WTC11 (cell line): ENCODE measurements around the gene TMA7. TPM values are rescaled to one million over a fixed set of nuclear protein-coding genes. Genes with fewer than 3 reads are reported as not detected.
"Not testable (repeated sequence)": the region's sequence is repeated elsewhere in the genome, so short reads cannot be mapped to it uniquely, and the experiment has no call there.

Experiments used
- ATAC-seq: fragments of 200-7000 bp; cut with Tn5 transposase; 2 replicates; pipeline ENCODE4 v1.10.0; 2021; ENCODE audit warnings: mild to moderate bottlenecking, moderate library complexity
- CTCF ChIA-PET: fragments of 300-600 bp; sonication (Branson Sonifier 250); formaldehyde crosslinking; loops from one replicate; lab custom pipeline; 2021; ENCODE audit warnings: antibody characterized with exemption; lab: Charles Lee
- POLR2A ChIA-PET: fragments of 350-600 bp; sonication (Branson Sonifier 250); formaldehyde crosslinking; loops from one replicate; lab custom pipeline; 2021; ENCODE audit warnings: antibody characterized with exemption; lab: Charles Lee
- DNase-seq: peaks from one replicate; pipeline ENCODE4 v3.0.0; 2021; ENCODE audit warnings: low spot score
- H3K27ac Mint-ChIP-seq: 2 replicates; pipeline ENCODE4 v1.8.0; 2021; ENCODE audit warnings: mixed read lengths
- H3K27me3 Mint-ChIP-seq: 2 replicates; pipeline ENCODE4 v1.8.0; 2021; ENCODE audit warnings: low read depth, mild to moderate bottlenecking, moderate library complexity, mixed read lengths
- H3K36me3 Mint-ChIP-seq: 2 replicates; pipeline ENCODE4 v1.8.0; 2021; ENCODE audit warnings: mixed read lengths
- H3K4me1 Mint-ChIP-seq: 2 replicates; pipeline ENCODE4 v1.8.0; 2022; ENCODE audit warnings: mixed read lengths
- H3K4me3 Mint-ChIP-seq: 2 replicates; pipeline ENCODE4 v1.8.0; 2021; ENCODE audit warnings: mild to moderate bottlenecking, moderate library complexity, mixed read lengths
- H3K9me3 Mint-ChIP-seq: 2 replicates; pipeline ENCODE4 v1.8.0; 2021; ENCODE audit warnings: mixed read lengths
- ATF3 ChIP-seq: sonication (generic); formaldehyde crosslinking; conservative IDR thresholded peaks from 2 replicates; pipeline ENCODE4 v1.8.1; 2022; ENCODE audit warnings: mild to moderate bottlenecking, missing genetic modification reagents
- CREB1 ChIP-seq: sonication (generic); formaldehyde crosslinking; IDR thresholded peaks from 2 replicates; pipeline ENCODE4 v1.8.0; 2023; ENCODE audit warnings: mild to moderate bottlenecking, missing genetic modification reagents
- E2F4 ChIP-seq: sonication (generic); formaldehyde crosslinking; IDR thresholded peaks from 2 replicates; pipeline ENCODE4 v1.8.1; 2022; ENCODE audit warnings: low read depth, mild to moderate bottlenecking, moderate library complexity, missing genetic modification reagents, borderline replicate concordance
- FOXP1 ChIP-seq: sonication (generic); formaldehyde crosslinking; IDR thresholded peaks from 2 replicates; pipeline ENCODE4 v1.8.0; 2022; ENCODE audit warnings: missing genetic modification reagents, mild to moderate bottlenecking, moderate library complexity, borderline replicate concordance
- GRHL2 ChIP-seq: fragments of 250-450 bp; sonication (Bioruptor Pico); IDR thresholded peaks from 2 replicates; pipeline ENCODE4 v1.8.0; 2022; ENCODE audit warnings: mild to moderate bottlenecking, moderate library complexity; ENCODE audit not compliant: insufficient replicate concordance, severe bottlenecking
- HMGXB4 ChIP-seq: sonication (generic); formaldehyde crosslinking; IDR thresholded peaks from 2 replicates; pipeline ENCODE4 v1.8.1; 2023; ENCODE audit warnings: mild to moderate bottlenecking, moderate library complexity, missing genetic modification reagents
- JAZF1 ChIP-seq: fragments of 250-450 bp; sonication (Bioruptor Pico); IDR thresholded peaks from 2 replicates; pipeline ENCODE4 v1.9.0; 2021; ENCODE audit warnings: moderate library complexity, mild to moderate bottlenecking, inconsistent platforms
- MXD4 ChIP-seq: fragments of 250-450 bp; sonication (Bioruptor Pico); IDR thresholded peaks from 2 replicates; pipeline ENCODE4 v1.8.0; 2021; ENCODE audit warnings: mild to moderate bottlenecking, moderate library complexity, borderline replicate concordance
- NFATC4 ChIP-seq: fragments of 250-450 bp; sonication (Bioruptor Pico); IDR thresholded peaks from 2 replicates; pipeline ENCODE4 v1.9.0; 2021; ENCODE audit warnings: mild to moderate bottlenecking
- SOX15 ChIP-seq: fragments of 250-450 bp; sonication (Bioruptor Pico); IDR thresholded peaks from 2 replicates; pipeline ENCODE4 v1.9.0; 2021; ENCODE audit warnings: mild to moderate bottlenecking
- TCF7 ChIP-seq: sonication (generic); formaldehyde crosslinking; IDR thresholded peaks from 2 replicates; pipeline ENCODE4 v1.8.0; 2022; ENCODE audit warnings: mild to moderate bottlenecking, low read depth, missing genetic modification reagents, moderate library complexity
- TEAD1 ChIP-seq: sonication (generic); formaldehyde crosslinking; IDR thresholded peaks from 2 replicates; pipeline ENCODE4 v1.8.0; 2022; ENCODE audit warnings: mild to moderate bottlenecking, missing genetic modification reagents
- TEAD4 ChIP-seq: sonication (generic); formaldehyde crosslinking; IDR thresholded peaks from 2 replicates; pipeline ENCODE4 v1.8.0; 2022; ENCODE audit warnings: mild to moderate bottlenecking, missing genetic modification reagents
- TP53 ChIP-seq: sonication (generic); formaldehyde crosslinking; IDR thresholded peaks from 2 replicates; pipeline ENCODE4 v1.8.1; 2023; ENCODE audit warnings: mild to moderate bottlenecking, missing genetic modification reagents
- ZBTB21 ChIP-seq: sonication (generic); formaldehyde crosslinking; IDR thresholded peaks from 2 replicates; pipeline ENCODE4 v1.8.1; 2023; ENCODE audit warnings: mild to moderate bottlenecking, missing genetic modification reagents, borderline replicate concordance
- ZNF121 ChIP-seq: sonication (generic); formaldehyde crosslinking; IDR thresholded peaks from 2 replicates; pipeline ENCODE4 v1.8.0; 2023; ENCODE audit warnings: missing genetic modification reagents
- ZNF138 ChIP-seq: sonication (generic); formaldehyde crosslinking; conservative IDR thresholded peaks from 2 replicates; pipeline ENCODE4 v1.8.1; 2022; ENCODE audit warnings: mild to moderate bottlenecking, moderate library complexity, missing genetic modification reagents
- ZNF219 ChIP-seq: sonication (generic); formaldehyde crosslinking; IDR thresholded peaks from 2 replicates; pipeline ENCODE4 v1.8.0; 2023; ENCODE audit warnings: missing genetic modification reagents, mild to moderate bottlenecking, borderline replicate concordance
- ZNF232 ChIP-seq: sonication (generic); formaldehyde crosslinking; IDR thresholded peaks from 2 replicates; pipeline ENCODE4 v1.8.0; 2022; ENCODE audit warnings: mild to moderate bottlenecking, missing genetic modification reagents
- ZNF512 ChIP-seq: sonication (generic); formaldehyde crosslinking; IDR thresholded peaks from 2 replicates; pipeline ENCODE4 v1.8.1; 2022; ENCODE audit warnings: missing genetic modification reagents, borderline replicate concordance
- total RNA-seq: library from RNA; stranded (reverse); gene quantifications from 3 replicates; pipeline ENCODE4 v1.2.3, GENCODE V29; 2021

Gene TMA7
- total RNA-seq, 1 experiment from 2014 or later = 318 TPM

GRCh38 chr3:48461767-48462166 is 21.7 kb downstream of the TMA7 start:
- H3K9me3 Mint-ChIP-seq, POLR2A ChIA-PET, H3K27ac Mint-ChIP-seq, H3K4me3 Mint-ChIP-seq, ATAC-seq, H3K27me3 Mint-ChIP-seq, DNase-seq: not testable (repeated sequence)
- peaks cover 15% of the 10 kb centered on the region for H3K4me1 Mint-ChIP-seq
- H3K36me3 Mint-ChIP-seq = peaks cover 26% of the 10 kb centered on the region
- CTCF ChIA-PET = interaction anchor here (0.5 to 3.4 kb wide), 4 partner anchors 12 to 49 kb away, joined by 3 to 14 read pairs (median 4); no protein-coding TSS in a partner anchor

GRCh38 chr3:48463703-48464102 is 23.6 kb downstream of the TMA7 start:
- Mint-ChIP-seq H3K9me3 (no peaks in the 10 kb centered on the region), H3K4me3 (no peak overlapping the region), H3K27me3 (no peaks in the 10 kb centered on the region), H3K36me3 (peaks cover 28% of the 10 kb centered on the region)
- POLR2A ChIA-PET = interaction anchor here (2.1 kb wide), 1 partner anchor 17 kb away, joined by 8 read pairs; the partner anchor contains the start of gene ATRIP
- no peak for TF ChIP-seq TCF7
- no peak for TF ChIP-seq CREB1 (CRISPR knock-in tag)
- no peak for TF ChIP-seq E2F4 (CRISPR knock-in tag)
- TF ChIP-seq SOX15 (CRISPR knock-in tag) = no peak
- TF ChIP-seq TEAD4 (CRISPR knock-in tag) = no peak
- no peak for TF ChIP-seq TEAD1 (CRISPR knock-in tag)
- no peak for TF ChIP-seq ZNF138 (CRISPR knock-in tag)
- no peak for TF ChIP-seq ZNF219 (CRISPR knock-in tag)
- no peak for TF ChIP-seq JAZF1 (CRISPR knock-in tag)
- TF ChIP-seq MXD4 (CRISPR knock-in tag) = no peak
- no peak for TF ChIP-seq ZNF512 (CRISPR knock-in tag)
- TF ChIP-seq TP53 (CRISPR knock-in tag) = no peak
- no peak for TF ChIP-seq HMGXB4 (CRISPR knock-in tag)
- TF ChIP-seq ATF3 (CRISPR knock-in tag) = no peak
- TF ChIP-seq ZNF121 = no peak
- TF ChIP-seq ZNF232 (CRISPR knock-in tag) = no peak
- TF ChIP-seq ZBTB21 (CRISPR knock-in tag) = no peak
- no peak for TF ChIP-seq FOXP1 (CRISPR knock-in tag)
- no peak for TF ChIP-seq GRHL2 (CRISPR knock-in tag)
- TF ChIP-seq NFATC4 (CRISPR knock-in tag) = no peak
- TF ChIP-seq, all 79 proteins: peak for 0
- DNase-seq (no peak), ATAC-seq (no peak)
- Mint-ChIP-seq H3K27ac (no peak overlapping the region), H3K4me1 (peaks cover 18% of the 10 kb centered on the region)
- CTCF ChIA-PET = interaction anchor here (0.5 to 3.4 kb wide), 5 partner anchors 10 to 1883 kb away, joined by 3 to 23 read pairs (median 5); no protein-coding TSS in a partner anchor
